Fibroblast of the conjunctiva (primary cell): ENCODE measurements around the gene GPER1.

Experiments
- DNase-seq: peaks from one replicate; pipeline ENCODE4 v3.0.0-alpha.2; 2010; ENCODE audit warnings: low read depth

Gene GPER1

DNA sequence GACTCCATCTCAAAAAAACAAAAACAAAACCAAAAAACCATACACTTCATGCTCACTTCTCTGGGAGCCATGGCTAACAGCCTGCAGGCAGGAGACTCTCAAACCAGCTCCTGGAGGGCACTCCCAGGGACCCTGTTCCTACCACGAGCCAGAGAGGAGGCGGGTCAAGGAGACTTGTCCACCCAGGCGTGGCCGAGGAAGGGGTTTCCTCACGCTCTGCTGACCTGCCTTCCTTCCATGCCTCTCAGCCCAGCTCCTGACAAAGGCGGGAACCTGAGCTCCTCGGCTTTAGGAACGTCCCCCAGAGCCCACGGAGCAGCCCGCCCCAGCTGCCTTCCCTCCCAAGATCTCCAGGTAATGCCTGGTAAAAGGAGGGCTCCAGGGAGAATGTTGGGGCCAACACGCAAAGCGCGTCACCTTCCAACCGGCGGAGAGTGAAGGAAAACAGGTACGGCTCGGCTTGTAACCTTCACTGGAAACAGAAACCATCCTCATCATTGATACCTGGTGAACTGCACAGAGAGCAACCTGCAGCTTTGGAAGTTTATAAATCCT is 34.0 kb upstream of the GPER1 start:
- no peak for DNase-seq

DNA sequence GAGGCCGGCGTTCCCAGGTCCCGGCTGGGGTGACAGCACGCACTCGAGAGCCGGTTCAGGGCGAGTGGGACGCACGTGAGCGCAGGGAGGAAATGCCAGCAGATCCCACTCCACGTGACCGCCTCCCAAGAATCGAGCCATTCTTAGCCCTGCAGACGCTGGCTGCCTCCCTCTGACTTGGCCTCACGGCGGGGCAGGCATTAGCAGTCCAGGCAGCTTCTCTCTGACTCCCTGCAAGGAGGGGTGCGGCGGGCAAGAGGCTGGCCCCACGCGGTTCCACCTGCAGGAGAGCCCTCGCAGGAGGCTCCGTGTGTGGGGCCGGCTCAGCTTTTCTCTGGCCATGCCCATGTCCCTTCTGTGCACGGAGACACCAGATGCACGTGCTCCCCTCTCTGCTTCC is 33.5 kb upstream of the GPER1 start:
- DNase-seq = no peak

- no peak for DNase-seq
These were observed 33.0 kb upstream of the GPER1 start for GRCh38 chr7:1054861-1055450.

DNA sequence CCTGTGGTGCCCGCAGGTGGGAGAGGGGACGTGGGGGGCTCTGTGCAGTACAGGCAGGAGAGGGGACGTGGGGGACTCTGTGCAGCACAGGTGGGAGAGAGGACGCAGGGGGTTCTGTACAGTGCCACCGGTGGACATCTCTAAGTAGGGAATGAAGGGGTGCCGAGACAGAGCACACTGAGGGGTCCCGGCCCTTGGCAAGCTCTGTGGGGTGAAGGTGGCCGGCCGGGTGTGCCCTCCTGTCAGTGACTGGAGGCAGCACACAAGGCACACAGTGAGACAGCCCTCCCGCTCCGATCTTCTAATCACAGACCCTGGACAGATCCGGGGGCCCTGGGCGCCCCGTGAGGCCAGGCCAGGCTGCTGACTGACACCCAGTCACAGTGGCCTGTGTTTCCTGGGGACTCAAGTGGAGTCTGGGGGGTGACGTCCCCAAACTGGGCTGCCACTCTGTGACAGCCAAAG is 32.4 kb upstream of the GPER1 start:
- no peak for DNase-seq

DNA sequence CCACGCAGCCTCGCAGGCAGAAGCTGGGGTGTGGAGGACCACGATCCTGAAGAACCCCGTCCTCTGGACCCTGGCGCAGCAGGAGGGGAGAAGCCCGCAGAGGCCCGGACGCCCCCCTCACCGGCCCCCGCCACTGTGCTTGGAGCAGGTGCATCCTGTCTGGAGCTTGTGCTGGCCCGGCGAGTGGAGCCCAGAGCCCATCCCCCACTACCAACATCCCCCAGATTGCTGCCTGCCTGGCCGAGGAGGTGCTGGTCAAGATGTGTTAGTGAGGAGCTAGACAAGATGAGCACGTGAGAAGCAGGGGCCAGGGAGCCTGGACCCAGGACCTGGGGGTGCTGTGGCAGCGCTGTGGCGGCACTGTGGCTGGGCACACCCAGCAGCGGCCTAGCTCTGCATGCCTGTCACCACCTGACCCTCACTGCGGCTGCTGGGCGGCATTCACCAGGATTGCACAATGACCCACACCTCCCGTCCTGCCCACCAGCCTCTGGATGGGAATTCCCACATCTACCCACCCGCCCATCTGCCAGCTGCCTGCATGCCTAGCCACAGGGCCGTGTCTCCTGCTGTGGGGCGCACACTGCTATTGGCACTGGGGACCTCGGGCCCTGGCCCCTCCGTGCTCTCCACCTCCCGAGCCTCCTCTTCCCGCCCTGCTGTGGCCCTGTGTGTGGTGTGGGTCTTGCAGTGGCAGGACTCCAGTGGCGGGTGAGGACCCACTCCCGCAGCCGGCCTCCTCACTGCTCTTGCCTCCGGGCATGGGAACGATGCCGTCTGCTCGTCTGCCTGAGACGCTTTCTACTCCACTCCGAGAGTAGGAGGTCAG is 31.7 kb upstream of the GPER1 start:
- no peak for DNase-seq

- DNase-seq = no peak
These were observed 31.0 kb upstream of the GPER1 start for GRCh38 chr7:1056785-1057410.

DNA sequence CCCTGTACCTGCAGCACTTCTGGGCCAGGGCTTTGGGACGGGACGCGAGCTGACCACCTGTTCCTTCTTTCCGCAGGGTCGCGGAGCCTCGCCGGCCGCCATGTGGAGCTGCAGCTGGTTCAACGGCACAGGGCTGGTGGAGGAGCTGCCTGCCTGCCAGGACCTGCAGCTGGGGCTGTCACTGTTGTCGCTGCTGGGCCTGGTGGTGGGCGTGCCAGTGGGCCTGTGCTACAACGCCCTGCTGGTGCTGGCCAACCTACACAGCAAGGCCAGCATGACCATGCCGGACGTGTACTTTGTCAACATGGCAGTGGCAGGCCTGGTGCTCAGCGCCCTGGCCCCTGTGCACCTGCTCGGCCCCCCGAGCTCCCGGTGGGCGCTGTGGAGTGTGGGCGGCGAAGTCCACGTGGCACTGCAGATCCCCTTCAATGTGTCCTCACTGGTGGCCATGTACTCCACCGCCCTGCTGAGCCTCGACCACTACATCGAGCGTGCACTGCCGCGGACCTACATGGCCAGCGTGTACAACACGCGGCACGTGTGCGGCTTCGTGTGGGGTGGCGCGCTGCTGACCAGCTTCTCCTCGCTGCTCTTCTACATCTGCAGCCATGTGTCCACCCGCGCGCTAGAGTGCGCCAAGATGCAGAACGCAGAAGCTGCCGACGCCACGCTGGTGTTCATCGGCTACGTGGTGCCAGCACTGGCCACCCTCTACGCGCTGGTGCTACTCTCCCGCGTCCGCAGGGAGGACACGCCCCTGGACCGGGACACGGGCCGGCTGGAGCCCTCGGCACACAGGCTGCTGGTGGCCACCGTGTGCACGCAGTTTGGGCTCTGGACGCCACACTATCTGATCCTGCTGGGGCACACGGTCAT is 30.3 kb upstream of the GPER1 start:
- DNase-seq = no peak

GRCh38 chr7:1058311-1058710 is 29.6 kb upstream of the GPER1 start:
- DNase-seq = no peak

- no peak for DNase-seq
These were observed 29.1 kb upstream of the GPER1 start for GRCh38 chr7:1058821-1059199.

DNA sequence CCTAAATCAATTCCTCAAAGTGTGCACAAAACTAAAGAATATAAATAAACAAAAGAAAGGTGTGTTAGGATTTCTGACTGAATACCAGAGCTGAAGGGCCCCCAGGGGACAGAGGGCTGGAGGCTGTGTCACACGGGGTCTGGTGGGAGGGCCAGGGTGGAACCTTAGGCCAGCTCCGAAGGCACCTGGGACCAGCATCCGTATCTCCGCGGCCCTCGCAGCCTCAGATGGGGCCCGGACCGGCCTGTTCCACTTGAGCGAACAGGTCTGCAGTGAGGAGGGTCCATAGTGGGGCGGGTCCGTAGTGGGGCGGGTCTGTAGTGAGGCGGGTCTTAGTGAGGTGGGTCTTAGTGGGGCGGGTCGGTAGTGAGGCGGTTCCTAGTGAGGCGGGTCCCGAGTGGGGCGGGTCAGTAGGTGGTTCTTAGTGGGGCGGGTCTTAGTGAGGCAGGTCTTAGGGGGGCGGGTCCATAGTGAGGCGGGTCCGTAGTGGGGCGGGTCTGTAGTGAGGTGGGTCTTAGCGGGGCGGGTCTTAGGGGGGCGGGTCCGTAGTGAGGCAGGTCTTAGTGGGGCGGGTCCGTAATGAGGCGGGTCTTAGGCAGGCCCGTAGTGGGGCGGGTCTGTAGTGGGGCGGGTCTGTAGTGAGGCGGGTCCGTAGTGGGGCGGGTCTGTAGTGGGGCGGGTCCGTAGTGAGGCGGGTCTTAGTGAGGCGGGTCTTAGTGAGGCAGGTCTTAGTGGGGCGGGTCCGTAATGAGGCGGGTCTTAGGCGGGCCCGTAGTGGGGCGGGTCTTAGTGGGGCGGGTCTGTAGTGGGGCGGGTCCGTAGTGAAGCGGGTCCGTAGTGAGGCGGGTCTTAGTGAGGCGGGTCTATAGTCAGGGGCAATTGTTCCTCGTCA is 28.5 kb upstream of the GPER1 start:
- DNase-seq = peak; percentile 30

- no peak for DNase-seq
These were observed 27.4 kb upstream of the GPER1 start for GRCh38 chr7:1060315-1061072.

DNA sequence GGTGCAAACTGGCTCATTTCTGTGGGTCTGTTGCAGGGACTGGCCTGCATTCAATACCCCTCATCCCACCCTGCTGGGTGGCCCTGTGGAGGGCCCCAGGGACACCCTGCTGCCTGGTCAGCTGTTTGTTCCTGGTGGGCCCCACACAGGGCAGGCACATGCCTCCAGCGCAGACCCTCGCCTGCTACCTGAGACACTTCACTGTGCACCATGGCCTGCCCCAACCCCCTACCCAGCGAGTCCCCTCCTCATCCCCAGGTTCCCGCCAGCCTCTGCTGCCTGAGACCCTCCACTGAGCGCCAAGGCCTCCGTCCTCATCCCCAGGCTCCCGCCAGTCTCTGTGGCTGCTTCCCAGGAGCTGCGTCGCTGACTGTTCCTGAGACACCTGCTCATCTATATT is 26.7 kb upstream of the GPER1 start:
- DNase-seq = no peak

- DNase-seq = no peak
These were observed 25.3 kb upstream of the GPER1 start for GRCh38 chr7:1062296-1063294.

DNA sequence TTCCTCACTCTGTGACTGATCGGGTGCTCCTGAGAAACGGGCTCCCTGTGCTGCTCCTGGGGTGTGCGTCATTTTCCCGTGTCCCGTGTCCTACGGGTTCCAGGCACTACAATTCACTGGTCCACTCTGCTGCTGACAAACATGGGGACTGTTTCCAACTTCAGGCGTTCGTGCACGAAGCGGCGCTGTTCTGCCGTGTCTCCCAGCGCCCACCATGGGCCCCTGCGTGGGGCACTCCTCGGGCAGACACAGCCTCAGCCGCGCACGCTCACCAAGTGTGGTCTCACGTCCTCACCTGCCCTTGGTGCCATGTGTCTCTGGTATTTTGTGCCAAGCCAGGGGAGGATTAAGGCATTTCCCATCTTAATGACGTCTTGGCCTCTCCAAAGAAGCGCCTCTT is 24.6 kb upstream of the GPER1 start:
- no peak for DNase-seq

DNA sequence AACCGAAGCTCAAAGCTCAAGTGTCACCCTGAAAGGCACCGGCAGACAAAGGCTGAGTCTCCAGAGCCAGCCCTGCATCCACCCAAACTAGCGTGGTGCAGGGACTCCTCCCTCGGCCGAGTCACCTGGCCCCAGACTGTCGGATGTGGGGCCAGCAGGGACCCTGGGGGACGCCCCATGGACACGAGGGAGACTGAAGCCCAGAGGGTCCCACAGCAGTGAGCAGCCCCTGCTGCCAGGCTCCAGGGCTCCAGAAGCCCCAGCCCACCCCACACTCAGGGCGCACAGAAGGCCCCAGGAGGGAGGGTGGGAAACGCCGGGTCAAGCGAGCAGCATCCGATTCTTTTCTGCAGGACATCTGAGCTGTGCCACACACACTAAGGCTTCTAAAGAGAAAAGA is 23.3 kb upstream of the GPER1 start:
- DNase-seq = no peak

GRCh38 chr7:1065263-1065584 is 22.7 kb upstream of the GPER1 start:
- no peak for DNase-seq

- DNase-seq = peak; percentile 38
These were observed 22.2 kb upstream of the GPER1 start for GRCh38 chr7:1065585-1066241.

DNA sequence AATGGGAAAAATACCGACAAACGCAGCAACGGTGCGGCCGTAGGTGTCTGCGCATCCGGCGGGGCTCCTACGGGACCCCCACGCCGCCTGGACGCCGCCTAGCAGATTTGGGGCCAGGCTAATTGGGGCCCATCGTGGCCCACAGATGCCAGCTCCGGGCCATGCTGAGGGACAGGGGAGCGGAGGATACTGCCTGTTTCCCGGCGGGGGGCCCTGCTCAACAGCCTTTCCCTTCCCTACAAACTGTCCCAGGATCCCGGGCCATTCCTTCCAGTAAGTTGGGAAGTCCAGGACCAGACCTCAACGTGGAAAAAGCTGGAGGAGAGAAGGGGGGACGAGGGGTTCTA is 21.7 kb upstream of the GPER1 start:
- DNase-seq = no peak

- DNase-seq = no peak
These were observed 19.9 kb upstream of the GPER1 start for GRCh38 chr7:1068013-1068412.
